GM21526 (cell line): ENCODE results near the gene HSDL1.

ENCODE experiments used
- ATAC-seq: cut with Tn5 transposase; IDR thresholded peaks from one replicate; pipeline ENCODE4 v1.9.1; 2021; ENCODE audit warnings: moderate library complexity; ENCODE audit not compliant: unreplicated experiment, low FRiP score

HSDL1 gene

GRCh38 chr16:84084570-84085270 lies 60.3 kb downstream of the HSDL1 start:
- peak; percentile 43 for ATAC-seq

- no peak for ATAC-seq
Observed at GRCh38 chr16:84082835-84083569, 62.0 kb downstream of the HSDL1 start.

GRCh38 chr16:84082110-84082509 lies 62.9 kb downstream of the HSDL1 start:
- ATAC-seq, result no peak

- ATAC-seq, result no peak
Observed at GRCh38 chr16:84081446-84081989, 63.5 kb downstream of the HSDL1 start.

GRCh38 chr16:84080813-84081212 lies 64.2 kb downstream of the HSDL1 start:
- no peak for ATAC-seq

GRCh38 chr16:84080378-84080777 lies 64.6 kb downstream of the HSDL1 start:
- ATAC-seq, result no peak

GRCh38 chr16:84079664-84080063 lies 65.3 kb downstream of the HSDL1 start:
- ATAC-seq, result no peak

- ATAC-seq, result no peak
Observed at GRCh38 chr16:84075376-84075775, 69.6 kb downstream of the HSDL1 start.

GRCh38 chr16:84074721-84075120 lies 70.3 kb downstream of the HSDL1 start:
- ATAC-seq, result no peak
